DMS114 treated with DMSO at 0.1 percent for 48 hours (cell line): ENCODE results near the gene TTLL8.

Experiments used
- DNase-seq: peaks from one replicate; lab custom pipeline; 2025; ENCODE audit not compliant: unreplicated experiment; lab: John Stamatoyannopoulos, UW

Gene TTLL8

GRCh38 chr22:50008151-50009040 is 49.7 kb downstream of the TTLL8 start:
- DNase-seq = no peak

- no peak for DNase-seq
These were observed 51.0 kb downstream of the TTLL8 start for GRCh38 chr22:50007057-50007511.

GRCh38 chr22:50004918-50005317 is 53.2 kb downstream of the TTLL8 start:
- DNase-seq = no peak

- no peak for DNase-seq
These were observed 55.3 kb downstream of the TTLL8 start for GRCh38 chr22:50002791-50003190.

- no peak for DNase-seq
These were observed 56.5 kb downstream of the TTLL8 start for GRCh38 chr22:50001388-50002231.

- no peak for DNase-seq
These were observed 57.3 kb downstream of the TTLL8 start for GRCh38 chr22:50000587-50001387.

GRCh38 chr22:49999946-50000586 is 58.0 kb downstream of the TTLL8 start:
- DNase-seq = no peak

- DNase-seq = no peak
These were observed 58.8 kb downstream of the TTLL8 start for GRCh38 chr22:49999063-49999945.

- DNase-seq = no peak
These were observed 59.4 kb downstream of the TTLL8 start for GRCh38 chr22:49998718-49999062.

GRCh38 chr22:49997932-49998717 is 60.0 kb downstream of the TTLL8 start:
- DNase-seq = no peak

GRCh38 chr22:49997251-49997599 is 60.9 kb downstream of the TTLL8 start:
- no peak for DNase-seq

- DNase-seq = no peak
These were observed 61.4 kb downstream of the TTLL8 start for GRCh38 chr22:49996518-49997250.

GRCh38 chr22:49996119-49996517 is 62.0 kb downstream of the TTLL8 start:
- no peak for DNase-seq

- no peak for DNase-seq
These were observed 62.6 kb downstream of the TTLL8 start for GRCh38 chr22:49995361-49996118.

- DNase-seq = no peak
These were observed 63.1 kb downstream of the TTLL8 start for GRCh38 chr22:49995041-49995360.

- no peak for DNase-seq
These were observed 63.6 kb downstream of the TTLL8 start for GRCh38 chr22:49994361-49995040.

- DNase-seq = no peak
These were observed 64.3 kb downstream of the TTLL8 start for GRCh38 chr22:49993649-49994360.
